ENCODE measurements around the gene TFCP2L1.

DNA sequence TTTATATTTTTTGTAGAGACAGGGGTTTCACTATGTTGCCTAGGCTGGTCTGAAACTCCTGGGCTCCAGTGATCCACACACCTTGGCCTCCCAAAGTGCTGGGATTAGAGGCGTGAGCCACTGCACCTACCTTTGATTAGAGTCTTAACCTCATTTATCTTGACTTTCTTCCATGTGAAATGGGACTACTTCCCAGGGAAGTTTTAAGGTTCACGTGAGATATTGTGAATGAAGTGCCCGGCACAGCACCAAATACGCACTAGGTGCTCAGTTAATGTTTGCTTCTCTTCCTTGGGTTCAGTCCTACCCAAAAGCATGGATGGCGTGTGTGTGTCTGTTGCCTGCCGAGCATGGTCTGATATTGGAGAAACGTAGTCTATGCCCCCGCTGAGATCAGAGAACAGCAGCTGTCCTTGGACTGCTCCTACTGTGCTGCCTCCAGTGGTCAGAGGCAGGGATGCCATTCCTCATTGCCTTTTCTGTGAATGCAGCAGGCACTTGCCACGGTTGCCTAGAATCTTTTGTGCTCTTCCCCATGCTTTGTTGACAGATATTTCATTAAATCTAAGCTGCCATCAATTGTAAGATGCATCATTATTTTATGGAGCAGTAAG, 12.3 kb upstream of the TFCP2L1 start:
- TF ChIP-seq FOXK1 (CRISPR knock-in tag; IDR thresholded peaks at IDR 0.05) (no peak), ZNF396 (CRISPR knock-in tag; IDR thresholded peaks at IDR 0.05; ENCODE audit: borderline replicate concordance) (no peak), SMAD3 (CRISPR knock-in tag; IDR thresholded peaks at IDR 0.05; ENCODE audit: borderline replicate concordance) (no peak)
